Activated CD8-positive, alpha-beta memory T cell treated with anti-CD3 and anti-CD28 coated beads, Interleukin-2, amount 50 U/mL, for 24 hours (primary cell): ENCODE data around the gene FAM174C.

Experiments
- DNase-seq: peaks from one replicate; pipeline ENCODE4 v3.0.0-alpha.2; 2020; ENCODE audit errors: extremely low read depth

FAM174C gene

DNA sequence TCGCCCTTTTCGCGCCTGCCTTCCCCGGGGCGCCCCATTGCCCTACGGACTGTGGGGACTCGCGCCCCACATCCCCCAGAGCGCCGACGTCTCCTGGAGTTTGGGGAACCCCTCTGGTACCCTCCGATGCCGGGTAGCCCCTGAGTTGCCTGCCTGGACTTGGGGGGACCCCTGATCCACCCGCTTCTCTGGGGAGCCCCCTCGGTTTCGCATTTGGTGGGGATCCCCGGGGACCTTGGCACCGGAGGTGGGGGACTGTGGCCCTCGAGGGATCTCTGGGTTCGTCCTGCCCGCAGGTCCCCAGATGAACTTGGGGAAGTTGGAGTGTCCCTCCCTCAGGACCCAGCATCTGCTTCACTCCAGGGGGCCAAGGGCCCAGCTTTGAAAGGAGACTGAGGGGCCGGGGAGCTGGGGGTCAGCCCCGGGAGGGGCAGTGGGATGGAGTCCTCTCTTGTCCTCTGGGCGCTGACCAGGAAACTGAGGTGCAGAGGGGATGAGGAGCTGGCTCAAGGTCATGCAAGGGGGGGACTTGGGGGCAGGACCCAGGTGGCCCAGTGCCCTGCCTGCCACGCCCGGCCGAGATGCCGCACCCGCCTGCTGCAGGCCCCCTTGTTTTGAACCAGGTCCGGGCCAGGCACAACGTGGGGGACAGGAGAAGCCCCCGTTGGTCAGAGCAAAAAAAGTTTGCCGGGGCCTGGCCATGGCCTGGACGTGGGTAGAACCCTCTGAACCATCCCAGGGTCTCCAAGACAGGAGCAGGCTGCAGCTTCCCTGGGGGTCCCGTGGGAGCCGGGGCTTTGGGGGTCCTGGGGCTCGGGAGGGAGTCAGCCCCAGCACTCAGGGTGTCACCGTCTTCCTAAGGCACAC lies 11.4 kb downstream of the FAM174C start:
- DNase-seq: no peak

DNA sequence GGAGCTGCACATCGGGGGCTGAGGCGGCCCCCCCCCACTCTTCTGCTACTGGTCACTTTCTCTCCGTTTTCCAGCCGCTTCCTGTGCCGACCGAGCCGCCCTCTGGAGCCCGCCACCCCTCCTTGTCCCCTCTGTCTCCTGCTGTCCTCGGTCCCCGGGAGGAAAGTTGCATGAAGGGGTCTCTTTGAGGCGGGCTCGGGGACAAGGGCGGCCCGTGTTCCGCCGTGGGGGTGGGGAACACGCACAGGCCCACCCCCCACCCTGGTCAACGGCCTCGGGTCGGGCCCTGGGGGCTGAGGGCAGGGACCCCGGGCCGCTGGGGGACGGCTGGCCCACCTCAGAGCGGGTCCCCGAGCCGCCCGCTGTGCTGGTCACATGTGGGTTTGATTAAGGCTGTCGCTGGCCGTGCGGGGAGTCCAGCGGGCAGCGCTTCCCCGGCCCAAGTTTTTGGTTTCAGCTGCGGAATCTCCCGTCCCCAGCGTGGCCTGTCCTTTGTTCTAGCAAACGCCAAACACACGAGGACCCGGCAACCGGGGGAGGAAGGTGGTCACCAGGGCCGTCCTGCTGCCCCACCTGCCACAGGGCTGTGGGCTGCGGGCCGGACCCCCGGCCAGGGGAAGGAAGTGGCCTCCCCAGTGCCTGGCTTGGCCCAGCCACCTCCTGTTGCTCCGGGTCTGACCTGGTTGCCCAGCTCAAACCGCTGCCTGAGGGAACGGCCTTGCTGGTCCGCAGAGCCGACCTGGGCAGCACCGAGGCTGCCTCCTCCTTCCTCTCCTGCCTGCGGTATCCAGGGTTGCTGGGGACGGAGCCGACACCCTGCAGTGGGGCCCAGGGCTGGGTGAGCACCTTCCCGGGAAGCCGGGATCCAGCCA lies 12.3 kb downstream of the FAM174C start:
- DNase-seq: no peak

DNA sequence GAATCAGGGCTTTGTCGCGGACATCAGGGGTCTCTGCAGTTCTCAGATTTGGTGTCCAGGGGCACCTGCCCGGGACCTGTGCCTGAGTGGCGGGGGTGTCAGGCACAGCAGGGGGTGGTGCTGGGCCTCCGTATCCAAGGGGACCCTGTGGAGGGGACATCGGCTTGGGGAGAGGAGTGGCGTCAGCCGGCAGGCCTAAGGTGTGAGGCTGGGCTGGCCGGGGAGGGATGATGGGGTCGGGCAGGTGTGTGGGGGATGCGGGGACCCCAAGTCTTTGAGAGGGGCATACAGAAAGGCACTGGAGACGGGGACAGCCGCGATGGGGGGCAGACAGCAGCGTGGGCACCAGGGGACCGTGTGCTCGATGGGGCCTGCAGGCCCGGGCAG lies 12.9 kb downstream of the FAM174C start:
- DNase-seq: no peak

DNA sequence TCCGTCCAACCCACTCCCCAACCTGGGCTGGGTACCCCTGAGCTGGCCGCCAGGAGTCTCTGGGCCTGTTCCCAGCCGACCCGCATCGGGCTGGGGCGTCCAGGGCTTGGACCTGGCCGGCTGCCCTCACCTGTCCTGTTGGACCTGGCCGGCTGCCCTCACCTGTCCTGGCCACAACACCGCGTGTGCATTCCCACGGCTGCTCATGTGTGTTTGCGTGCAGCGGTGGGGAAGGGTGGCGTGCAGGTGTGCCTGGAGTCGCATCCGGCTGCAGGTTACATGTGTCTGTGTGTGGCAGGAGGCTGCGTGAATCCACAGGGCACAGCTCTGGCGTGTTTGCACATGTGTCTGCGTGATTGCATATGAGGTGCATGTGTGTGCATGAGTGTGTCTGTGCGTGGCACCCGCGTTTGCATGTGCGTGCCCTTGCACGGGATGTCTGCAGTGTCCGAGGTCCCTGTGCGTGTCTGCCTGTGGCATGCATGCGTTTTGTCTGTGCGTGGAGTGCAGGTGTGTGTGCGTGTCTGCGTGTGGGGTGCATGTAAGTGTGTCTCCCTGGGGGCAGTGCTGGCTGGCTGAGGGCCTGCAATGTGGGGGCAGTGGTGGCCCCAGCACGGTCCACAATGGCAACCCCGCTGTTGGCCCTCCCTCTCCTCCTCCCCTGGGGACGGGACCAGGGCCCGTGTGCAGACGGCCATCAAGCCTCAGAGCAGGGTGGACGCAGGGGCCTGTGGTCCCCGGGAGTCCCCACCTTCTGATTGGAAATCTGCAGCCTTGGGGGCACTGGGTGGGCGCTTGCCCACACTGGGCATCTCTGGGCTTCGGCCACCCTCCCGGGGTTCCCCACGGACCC lies 13.7 kb downstream of the FAM174C start:
- no peak for DNase-seq

DNA sequence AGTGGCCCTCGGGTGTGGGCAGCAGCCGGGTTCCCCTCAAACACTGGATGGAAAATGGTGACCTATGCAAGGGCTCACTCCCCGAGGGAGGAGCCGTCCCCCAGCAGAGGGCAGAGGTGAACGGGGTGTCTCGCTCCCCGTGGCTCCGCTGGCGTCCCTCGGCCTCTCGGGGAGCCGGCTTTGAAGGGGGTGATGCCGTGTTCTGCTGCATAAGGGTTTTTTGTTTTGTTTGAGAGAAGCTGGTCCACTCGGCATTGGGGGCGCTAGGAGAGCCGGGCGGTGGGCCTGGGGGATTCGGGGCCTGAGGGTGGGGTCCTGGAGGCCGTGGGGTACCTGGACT lies 14.3 kb downstream of the FAM174C start:
- no peak for DNase-seq

DNA sequence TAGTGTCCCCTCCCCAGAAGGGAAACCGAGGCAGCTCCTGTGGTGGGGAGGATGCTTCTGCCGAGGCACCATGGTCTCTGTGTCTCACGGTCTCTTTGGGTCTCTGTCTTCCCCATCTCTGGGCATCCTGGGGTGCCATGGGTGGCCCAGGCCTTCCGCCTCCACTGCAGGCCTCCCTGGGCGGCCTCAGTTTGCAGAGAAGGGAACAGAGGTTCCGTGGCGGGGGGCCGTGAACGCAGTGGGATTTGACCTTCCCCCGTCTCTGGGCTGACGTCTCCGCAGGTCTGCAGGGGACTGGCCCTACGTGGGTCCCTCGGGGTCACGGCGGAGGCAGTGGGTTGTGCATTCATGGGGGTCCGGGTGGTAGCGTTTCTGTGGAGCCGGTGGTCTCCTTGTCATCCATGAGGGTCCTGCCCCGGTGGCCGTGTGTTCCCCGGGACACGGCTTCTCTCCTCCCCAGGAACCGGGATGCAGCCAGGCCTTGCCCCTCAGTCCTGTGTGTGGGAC lies 14.9 kb downstream of the FAM174C start:
- DNase-seq: no peak

DNA sequence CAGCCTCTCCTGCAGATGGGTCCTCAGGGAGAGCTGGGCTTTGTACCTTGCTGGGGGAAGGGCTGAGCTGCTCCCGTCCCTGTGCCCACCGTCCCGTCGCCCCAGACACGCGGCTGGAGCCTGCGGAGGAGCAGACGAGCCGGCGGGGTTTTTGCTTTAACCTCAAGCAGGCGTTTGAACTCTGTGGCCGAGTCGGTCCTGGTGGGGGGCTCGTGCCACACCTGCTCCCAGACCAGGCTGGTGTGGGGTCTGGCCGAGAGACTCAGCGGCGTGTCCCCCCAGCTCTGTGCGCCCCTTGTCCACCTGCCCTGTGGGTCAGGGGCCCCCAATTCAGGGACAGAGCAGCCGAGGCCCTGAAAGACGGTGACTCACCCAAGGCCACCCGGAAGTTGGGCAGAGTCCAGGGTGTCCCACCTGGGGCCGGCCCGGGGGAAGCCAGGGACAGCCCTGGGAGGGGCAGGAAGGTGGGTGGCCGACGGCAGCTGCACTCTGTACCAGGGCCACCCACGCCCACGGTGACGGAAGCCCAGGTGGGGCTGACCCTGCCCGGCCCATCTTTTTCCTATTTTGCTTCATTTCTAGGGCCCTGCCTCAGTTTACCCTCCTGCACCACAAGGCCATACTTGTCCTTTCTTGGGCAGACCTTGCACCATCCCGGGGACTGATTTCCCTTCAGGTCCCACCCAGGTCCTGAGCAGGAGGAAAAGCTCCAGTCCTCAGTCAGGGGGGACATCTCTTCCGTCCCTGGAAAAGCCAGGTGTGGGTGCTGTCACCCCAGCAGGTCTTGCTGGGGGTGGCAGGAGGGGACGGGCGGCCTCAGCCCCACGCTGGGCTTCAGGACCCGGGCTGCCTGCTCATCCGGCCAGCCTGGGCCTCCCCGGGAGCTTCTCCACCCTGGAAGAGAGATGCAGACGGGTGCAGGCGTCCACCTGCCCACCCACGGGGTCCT lies 15.6 kb downstream of the FAM174C start:
- no peak for DNase-seq

DNA sequence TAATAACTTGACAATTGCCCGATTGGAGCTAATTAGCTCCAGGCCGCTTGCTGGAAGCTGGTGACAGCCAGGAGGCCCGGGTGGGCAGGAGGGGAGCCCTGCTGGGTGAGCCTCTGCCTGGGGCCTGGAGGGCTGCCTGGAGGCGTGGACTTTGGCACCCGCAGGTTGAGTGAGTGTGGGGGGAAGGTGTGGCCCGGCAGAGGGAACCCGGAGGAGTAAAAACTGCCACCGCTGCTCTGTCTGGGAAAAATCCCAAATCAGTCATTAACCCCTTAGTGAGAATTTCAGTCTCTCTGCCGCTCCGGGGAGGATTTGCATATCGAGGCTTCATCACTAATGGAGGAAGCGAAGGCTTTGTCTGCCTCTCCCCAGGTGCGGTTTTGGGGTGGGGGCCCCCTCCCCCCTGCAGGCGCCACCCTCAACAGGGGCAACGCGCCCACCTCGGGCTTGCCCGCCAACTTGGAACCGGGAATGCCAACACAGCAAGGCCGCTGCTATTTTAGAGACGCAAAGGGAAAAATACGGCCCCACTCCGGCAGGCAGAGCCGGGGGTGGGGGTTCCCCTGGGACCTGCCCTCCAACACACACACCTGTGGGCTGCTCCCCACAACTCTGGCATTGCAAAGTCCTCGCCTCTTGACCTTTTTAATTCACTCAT lies 16.6 kb downstream of the FAM174C start:
- no peak for DNase-seq

DNA sequence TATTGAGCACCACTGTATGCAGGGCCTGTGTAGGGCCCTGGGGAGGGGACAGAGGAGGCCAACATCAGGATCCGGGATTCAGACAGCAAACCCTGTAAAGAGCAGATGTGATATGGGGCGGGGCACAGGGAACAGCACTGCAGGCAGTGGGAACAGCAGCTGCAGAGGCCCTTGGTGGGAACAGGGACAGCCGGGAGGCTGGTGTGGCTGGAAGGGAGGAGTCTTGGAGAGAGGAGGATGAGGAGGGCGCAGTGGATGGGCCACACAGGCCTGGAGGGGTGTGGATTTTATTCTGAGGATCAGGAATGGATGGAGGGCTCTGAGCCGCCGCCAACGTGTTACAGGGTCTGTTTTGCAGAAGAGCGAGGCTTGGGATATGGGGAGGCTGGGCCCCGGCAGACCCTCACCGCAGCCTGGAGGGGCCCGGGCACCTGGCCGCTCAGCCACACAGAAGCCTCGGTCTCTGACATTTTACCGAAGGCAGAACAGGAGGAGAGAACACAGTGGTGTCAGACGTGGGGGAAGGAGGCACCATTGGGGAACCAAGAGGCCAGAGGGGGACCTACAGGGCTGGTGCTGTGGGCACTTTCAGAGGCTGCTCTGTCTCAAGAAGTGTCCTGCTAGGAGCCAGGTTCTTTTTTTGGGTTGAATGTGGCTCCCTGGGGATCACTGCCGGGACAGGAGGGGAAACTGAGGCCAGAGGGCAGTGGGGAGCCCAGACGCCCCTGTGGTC lies 17.3 kb downstream of the FAM174C start:
- DNase-seq: no peak

DNA sequence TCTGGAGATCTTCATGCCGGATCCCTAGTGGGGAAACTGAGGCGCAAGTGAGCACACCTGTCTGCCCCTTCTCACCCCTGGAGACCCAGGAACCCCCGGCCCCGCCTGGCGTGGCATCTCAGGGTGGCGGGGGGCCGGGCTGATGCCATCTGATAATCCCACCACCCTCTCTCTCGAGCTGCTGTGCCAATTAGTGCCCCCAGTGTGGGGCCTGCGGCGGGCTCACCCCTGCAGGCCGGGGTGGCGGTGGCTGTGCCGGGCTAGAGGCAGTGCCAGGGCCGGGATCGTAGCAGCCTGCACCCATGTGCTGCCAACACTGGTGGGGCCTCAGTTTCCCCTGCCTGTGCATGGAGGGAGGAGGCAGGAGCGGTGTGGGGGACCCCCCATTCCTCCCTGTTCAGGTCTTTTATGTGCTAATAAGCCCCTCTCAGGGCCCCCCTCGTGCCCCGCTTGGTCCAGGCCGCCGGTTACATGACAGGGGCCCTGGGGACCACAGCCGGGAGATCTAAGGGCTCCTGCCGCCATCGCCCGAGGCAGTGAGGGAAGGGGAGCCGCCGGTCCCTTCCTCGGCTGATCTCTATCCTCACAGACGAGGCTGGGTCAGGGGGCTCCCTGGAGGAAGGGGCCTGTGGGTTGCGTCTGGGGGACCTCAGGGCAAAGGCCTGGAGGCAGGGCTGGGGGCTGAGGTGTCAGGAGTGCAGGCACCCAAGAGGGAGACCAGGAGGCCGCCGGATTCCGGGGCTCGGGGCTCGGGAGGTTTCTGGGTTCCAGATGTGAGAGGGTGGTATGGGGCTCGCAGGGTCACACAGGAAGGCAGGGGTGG lies 18.7 kb downstream of the FAM174C start:
- no peak for DNase-seq

DNA sequence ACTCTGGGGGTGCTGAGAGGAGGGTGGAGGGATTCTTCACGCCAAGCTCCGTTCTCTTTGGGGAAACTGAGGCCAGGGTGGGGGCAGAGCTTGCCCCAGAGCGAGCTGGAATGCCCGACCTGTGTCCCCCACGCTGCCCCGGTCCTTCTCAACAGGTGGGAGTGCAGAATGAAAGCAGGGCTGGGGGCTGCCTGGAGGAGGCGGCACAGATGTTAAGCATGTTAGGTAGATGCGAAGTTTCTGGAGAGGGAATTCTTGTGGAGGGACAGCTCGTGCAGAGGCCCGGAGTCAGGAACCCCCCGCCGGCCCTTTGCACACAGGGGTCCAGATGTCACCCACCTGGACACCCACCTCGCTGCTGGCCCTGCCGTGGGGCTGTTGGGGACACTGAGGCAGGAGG lies 19.4 kb downstream of the FAM174C start:
- no peak for DNase-seq

DNA sequence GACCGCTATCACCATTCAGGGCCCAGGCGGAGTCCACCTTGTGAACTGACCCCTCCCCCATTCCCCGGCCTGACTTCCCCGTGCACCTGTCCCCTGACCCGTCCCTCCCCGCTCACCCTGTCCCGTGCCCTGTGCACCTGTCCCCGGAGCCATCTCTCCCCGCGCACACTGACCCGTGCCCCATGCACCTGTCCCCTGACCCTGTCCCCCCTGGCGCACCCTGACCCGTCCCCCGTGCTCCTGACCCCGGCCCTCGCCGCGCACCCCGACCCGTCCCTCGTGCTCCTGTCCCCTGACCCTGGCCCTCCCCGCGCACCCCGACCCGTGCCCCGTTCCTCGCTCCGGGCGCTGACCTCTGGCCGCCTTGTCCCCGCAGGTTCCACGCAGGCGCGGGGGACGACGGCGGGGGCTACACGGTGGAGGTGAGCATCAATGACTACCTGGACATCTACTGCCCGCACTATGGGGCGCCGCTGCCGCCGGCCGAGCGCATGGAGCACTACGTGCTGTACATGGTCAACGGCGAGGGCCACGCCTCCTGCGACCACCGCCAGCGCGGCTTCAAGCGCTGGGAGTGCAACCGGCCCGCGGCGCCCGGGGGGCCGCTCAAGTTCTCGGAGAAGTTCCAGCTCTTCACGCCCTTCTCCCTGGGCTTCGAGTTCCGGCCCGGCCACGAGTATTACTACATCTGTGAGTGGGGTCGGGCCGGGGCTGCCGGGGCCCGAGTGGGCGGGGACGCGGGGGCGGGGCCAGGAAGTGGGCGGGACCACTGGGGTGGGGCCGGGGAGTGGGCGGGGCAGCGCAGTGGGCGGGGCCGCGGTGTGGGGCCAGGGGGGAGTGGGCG lies 20.1 kb downstream of the FAM174C start:
- no peak for DNase-seq

DNA sequence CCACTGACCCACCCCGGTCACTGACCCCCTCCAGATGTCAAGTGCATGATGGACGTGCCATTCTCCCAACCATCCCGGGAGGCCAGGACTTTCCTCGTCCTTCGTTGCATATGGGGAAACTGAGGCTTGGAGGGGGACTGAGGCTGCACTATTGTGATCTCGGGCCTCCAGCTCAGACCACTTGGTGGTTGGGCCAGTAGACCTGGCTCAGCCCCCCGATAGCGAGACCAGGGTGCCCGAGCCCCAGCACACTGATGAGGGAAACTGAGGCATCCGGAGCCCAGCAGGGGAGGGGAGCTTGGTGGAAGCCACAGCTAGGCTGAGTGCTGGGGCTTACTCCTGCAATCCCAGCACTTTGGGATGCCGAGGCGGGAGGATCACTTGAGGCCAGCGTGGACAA lies 20.7 kb downstream of the FAM174C start:
- DNase-seq: no peak

DNA sequence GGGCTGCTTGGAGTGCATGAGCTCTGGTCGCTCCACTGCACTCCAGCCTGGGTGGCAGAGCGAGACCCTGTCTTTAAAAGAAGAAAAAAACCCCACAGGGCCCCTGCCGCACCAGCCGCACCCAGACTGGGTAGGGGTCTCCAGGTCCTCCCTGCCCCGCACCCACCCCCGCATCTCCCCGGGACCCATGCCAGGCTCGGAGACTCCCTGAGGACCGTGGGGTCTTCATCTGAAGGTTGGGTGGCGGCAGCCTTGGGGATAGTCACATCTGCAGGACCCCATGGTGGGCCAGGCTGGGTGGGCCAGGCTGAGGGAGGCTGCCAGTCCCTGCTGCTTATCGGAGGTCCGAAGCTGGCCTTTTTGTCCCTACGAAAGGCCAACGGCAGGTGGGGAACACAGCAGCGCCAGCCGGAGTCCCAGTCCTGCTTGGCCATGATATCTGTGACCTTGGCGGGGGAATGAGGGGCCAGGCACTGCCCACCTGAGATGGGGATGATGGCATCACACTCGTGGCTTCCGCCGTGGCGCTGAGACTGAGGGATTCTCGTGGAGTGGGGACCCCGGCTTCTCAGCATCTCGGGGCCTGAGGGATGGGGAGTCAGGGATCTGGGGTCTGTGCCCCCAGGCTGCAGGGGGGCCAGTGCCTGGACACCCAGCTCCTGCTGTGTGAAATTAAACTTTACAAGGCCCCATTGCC lies 21.4 kb downstream of the FAM174C start:
- DNase-seq: no peak

DNA sequence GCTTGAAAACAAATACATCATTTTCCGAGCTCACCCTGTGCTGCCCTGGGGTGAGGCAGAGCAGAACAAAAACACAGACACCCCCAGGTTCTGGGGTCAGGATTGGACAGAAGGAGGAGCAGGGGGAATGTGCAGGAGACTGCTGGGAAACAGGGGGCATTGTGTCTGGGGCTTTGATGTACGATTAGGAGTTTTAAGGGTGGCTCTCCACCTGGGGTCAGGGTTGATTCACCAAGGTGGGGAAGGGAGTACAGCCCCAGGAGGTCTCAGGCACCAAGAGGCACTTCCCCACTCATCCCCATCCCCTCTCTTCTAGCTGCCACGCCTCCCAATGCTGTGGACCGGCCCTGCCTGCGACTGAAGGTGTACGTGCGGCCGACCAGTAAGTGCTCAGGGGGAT lies 22.9 kb downstream of the FAM174C start:
- no peak for DNase-seq

DNA sequence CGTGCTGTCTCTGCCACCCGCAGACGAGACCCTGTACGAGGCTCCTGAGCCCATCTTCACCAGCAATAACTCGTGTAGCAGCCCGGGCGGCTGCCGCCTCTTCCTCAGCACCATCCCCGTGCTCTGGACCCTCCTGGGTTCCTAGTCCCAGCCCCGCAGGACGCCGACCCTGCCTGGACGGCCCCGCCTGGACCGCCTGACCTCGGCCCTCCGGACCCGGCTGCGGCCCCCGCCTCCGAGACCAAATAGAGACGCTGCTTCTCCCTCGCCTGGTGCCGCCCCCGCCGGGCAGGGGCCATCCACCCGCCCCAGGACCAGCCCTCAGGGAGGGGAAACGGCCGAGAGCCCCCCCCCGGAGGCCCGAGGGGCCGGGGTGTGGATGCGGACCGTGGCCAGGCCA lies 24.5 kb downstream of the FAM174C start:
- DNase-seq: no peak
